GM18517 (cell line): Measurements from ENCODE around the gene WDR37.

Experiments used
- ATAC-seq: cut with Tn5 transposase; IDR thresholded peaks from one replicate; pipeline ENCODE4 v1.9.1; 2021; ENCODE audit warnings: mild to moderate bottlenecking, moderate library complexity; ENCODE audit not compliant: unreplicated experiment

Gene WDR37

DNA sequence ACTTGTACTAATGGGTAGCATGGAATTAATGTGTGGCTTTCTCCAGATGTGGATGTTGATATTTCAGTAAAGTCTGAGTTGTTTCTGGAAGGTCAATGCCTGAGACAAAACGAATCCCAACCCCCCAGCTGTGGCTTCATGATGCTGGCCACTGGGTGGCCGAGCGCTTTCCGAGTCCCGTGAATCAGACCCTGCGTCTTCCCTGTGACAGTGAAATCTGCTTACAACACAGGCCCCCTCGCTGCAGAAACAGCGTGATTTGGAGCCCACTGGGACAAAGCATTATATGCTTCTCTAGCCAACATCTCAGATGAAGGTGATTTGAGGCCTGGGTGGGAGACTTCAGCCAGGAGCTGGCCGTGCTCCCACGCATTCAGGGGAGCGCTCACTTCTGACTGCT is 124.7 kb downstream of the WDR37 start:
- no peak for ATAC-seq
